CD14-positive monocyte (primary cell): ENCODE results near the gene FXR1. TPM values are rescaled to one million over a fixed set of nuclear protein-coding genes. Genes with fewer than 3 reads are reported as not detected.

Experiments used
- DNase-seq, 3 donors: peaks; one replicate each; pipeline ENCODE4 v3.0.0-alpha.2; 2011 to 2022
- H2AFZ ChIP-seq: 2 replicates; pipeline ENCODE4 v1.6.0; 2012; ENCODE audit warnings: mild to moderate bottlenecking, low read depth, low read length, inconsistent platforms; ENCODE audit not compliant: insufficient read depth, poor library complexity, severe bottlenecking
- H3K27ac ChIP-seq, 2 donors: 1 replicate in 1 of 2; 2 replicates in 1 of 2; pipeline ENCODE4 v1.5.1; 2012 to 2013; ENCODE audit warnings: low read length in 2 of 2, control low read depth in 1 of 2, inconsistent platforms in 1 of 2, low read depth in 1 of 2, mild to moderate bottlenecking in 1 of 2
- H3K27me3 ChIP-seq, 2 donors: one replicate each; pipeline versions ENCODE4 v1.6.0 to v1.6.1; 2011 to 2013; ENCODE audit warnings: low read length in 2 of 2; ENCODE audit not compliant: control insufficient read depth in 2 of 2, insufficient read depth in 2 of 2
- H3K36me3 ChIP-seq, 2 donors: replicated peaks in 1 of 2; 1 replicate in 1 of 2; 2 replicates in 1 of 2; pipeline versions ENCODE4 v1.5.1 to v1.6.1; 2012 to 2013; ENCODE audit warnings: low read length in 2 of 2, control low read depth in 1 of 2, inconsistent platforms in 1 of 2, mild to moderate bottlenecking in 1 of 2; ENCODE audit not compliant: insufficient read depth in 2 of 2, control insufficient read depth in 1 of 2
- H3K4me1 ChIP-seq, 2 donors: 1 replicate in 1 of 2; 2 replicates in 1 of 2; pipeline versions ENCODE4 v1.5.1 to v1.6.1; 2012 to 2013; ENCODE audit warnings: low read length in 2 of 2, control low read depth in 1 of 2, inconsistent platforms in 1 of 2, mild to moderate bottlenecking in 1 of 2, moderate library complexity in 1 of 2; ENCODE audit not compliant: insufficient read depth in 2 of 2, control insufficient read depth in 1 of 2
- H3K4me2 ChIP-seq: replicated peaks from 2 replicates; pipeline ENCODE3; 2012; ENCODE audit warnings: low read length, moderate library complexity, mild to moderate bottlenecking; ENCODE audit not compliant: poor library complexity, severe bottlenecking; ENCODE audit errors: extremely low read depth
- H3K4me3 ChIP-seq, 3 experiments: fragments of 200-600 bp in 1 of 3; sonication (generic) in 1 of 3; replicated peaks in 1 of 3; 1 replicate in 2 of 3; 2 replicates in 1 of 3; pipeline ENCODE4 v1.5.1; 2011 to 2013; ENCODE audit warnings: low read length in 3 of 3, mild to moderate bottlenecking in 3 of 3, control low read depth in 2 of 3, low read depth in 2 of 3, inconsistent platforms in 1 of 3, moderate library complexity in 1 of 3
- H3K79me2 ChIP-seq: 2 replicates; pipeline ENCODE4 v1.6.0; 2012; ENCODE audit warnings: mild to moderate bottlenecking, control low read depth, inconsistent platforms, low read length, moderate library complexity; ENCODE audit not compliant: insufficient read depth
- H3K9ac ChIP-seq: 2 replicates; pipeline ENCODE4 v1.6.0; 2017; ENCODE audit warnings: low read length, mild to moderate bottlenecking; ENCODE audit not compliant: insufficient read depth, poor library complexity, severe bottlenecking
- H3K9me3 ChIP-seq, 2 donors: replicated peaks in 1 of 2; 1 replicate in 1 of 2; 2 replicates in 1 of 2; pipeline versions ENCODE4 v1.5.1 to v1.6.1; 2012 to 2013; ENCODE audit warnings: low read length in 2 of 2, control low read depth in 1 of 2; ENCODE audit not compliant: control insufficient read depth in 1 of 2, insufficient read depth in 1 of 2
- H4K20me1 ChIP-seq: 2 replicates; pipeline ENCODE4 v1.6.0; 2012; ENCODE audit warnings: mild to moderate bottlenecking, low read length, control low read depth, moderate library complexity; ENCODE audit not compliant: insufficient read depth
- H3K27ac Mint-ChIP-seq, 7 donors: one replicate each; pipeline ENCODE4 v1.8.0; 2020; ENCODE audit warnings: mild to moderate bottlenecking in 7 of 7, mixed read lengths in 7 of 7, moderate library complexity in 6 of 7, inconsistent platforms in 2 of 7
- H3K27me3 Mint-ChIP-seq, 3 donors: one replicate each; pipeline ENCODE4 v1.8.0; 2021 to 2022; ENCODE audit warnings: low read depth in 3 of 3, mild to moderate bottlenecking in 3 of 3, mixed read lengths in 3 of 3, moderate library complexity in 3 of 3, inconsistent platforms in 1 of 3
- H3K36me3 Mint-ChIP-seq, 2 donors: one replicate each; pipeline ENCODE4 v1.8.0; 2020; ENCODE audit warnings: mixed read lengths in 2 of 2, inconsistent platforms in 1 of 2, mild to moderate bottlenecking in 1 of 2
- H3K4me1 Mint-ChIP-seq: one replicate; pipeline ENCODE4 v1.8.0; 2020; ENCODE audit warnings: mild to moderate bottlenecking, mixed read lengths
- H3K4me3 Mint-ChIP-seq, 2 donors: one replicate each; pipeline ENCODE4 v1.8.0; 2020; ENCODE audit warnings: mild to moderate bottlenecking in 2 of 2, mixed read lengths in 2 of 2, moderate library complexity in 1 of 2
- H3K9me3 Mint-ChIP-seq, 7 donors: one replicate each; pipeline ENCODE4 v1.8.0; 2020 to 2022; ENCODE audit warnings: mixed read lengths in 7 of 7, mild to moderate bottlenecking in 6 of 7, moderate library complexity in 6 of 7, inconsistent platforms in 2 of 7
- CTCF ChIP-seq: fragments of 200-600 bp; IDR thresholded peaks from one replicate; pipeline ENCODE4 v1.8.0; 2022; ENCODE audit warnings: antibody characterized with exemption, mild to moderate bottlenecking
- intact Hi-C, 2 donors: fragments of 100-400 bp; cut with micrococcal nuclease; formaldehyde crosslinking; loops; one replicate each; pipeline versions ENCODE4 v1.15.0 to v1.15.1; 2023
- polyA plus RNA-seq, 3 donors: library from polyadenylated mRNA; depleted of rRNA in 1 of 3; unstranded in 2 of 3; stranded (reverse) in 1 of 3; fragments of 300-500 nt in 2 of 3; fragments of >200 nt in 1 of 3; fragmentation: Illumina TruSeq in 2 of 3; gene quantifications; 1 replicate in 2 of 3; 2 replicates in 1 of 3; pipeline ENCODE4 v1.2.3, GENCODE V29; 2012 to 2021

FXR1 gene
- polyA plus RNA-seq, 3 donors, result 22.4 to 58.6 (median 32.3) TPM

GRCh38 chr3:181025204-181025603, 112.7 kb downstream of the FXR1 start:
- Histone ChIP-seq H3K27ac (no peak overlapping the region), H3K4me2 (no peak overlapping the region), H3K9me3 (peaks cover 8 to 12% of the 10 kb centered on the region in 2 donors), H3K79me2 (no peaks in the 10 kb centered on the region), H3K9ac (no peak overlapping the region), H3K4me1 (no peaks in the 10 kb centered on the region), H2AFZ (no peak overlapping the region), H4K20me1 (no peaks in the 10 kb centered on the region), H3K27me3 (no peaks in the 10 kb centered on the region), H3K36me3 (no peaks in the 10 kb centered on the region), H3K4me3 (no peak overlapping the region)
- Mint-ChIP-seq H3K4me1 (no peaks in the 10 kb centered on the region), H3K27ac (no peak overlapping the region), H3K36me3 (no peaks in the 10 kb centered on the region), H3K9me3 (peaks cover 0 to 22% (median 8%) of the 10 kb centered on the region in 7 donors), H3K27me3 (no peaks in the 10 kb centered on the region), H3K4me3 (no peak overlapping the region)
- no peak for DNase-seq
- intact Hi-C loops, result no loop called here
- TF ChIP-seq CTCF, result no peak

- intact Hi-C loops, result no loop called here
- Histone ChIP-seq H3K79me2 (no peaks in the 10 kb centered on the region), H3K36me3 (no peaks in the 10 kb centered on the region), H3K4me2 (no peak overlapping the region), H3K4me3 (no peak overlapping the region), H3K9me3 (peaks cover 5 to 10% of the 10 kb centered on the region in 2 donors), H2AFZ (no peak overlapping the region), H3K9ac (no peak overlapping the region), H3K27me3 (no peaks in the 10 kb centered on the region), H3K27ac (no peak overlapping the region), H3K4me1 (no peaks in the 10 kb centered on the region), H4K20me1 (no peaks in the 10 kb centered on the region)
- peaks cover 2 to 14% (median 8%) of the 10 kb centered on the region in 7 donors for H3K9me3 Mint-ChIP-seq
- no peak overlapping the region for H3K4me3 Mint-ChIP-seq
- TF ChIP-seq CTCF, result no peak
- DNase-seq, result no peak
- H3K27me3 Mint-ChIP-seq, result no peaks in the 10 kb centered on the region
- no peaks in the 10 kb centered on the region for H3K4me1 Mint-ChIP-seq
- no peak overlapping the region for H3K27ac Mint-ChIP-seq
- no peaks in the 10 kb centered on the region for H3K36me3 Mint-ChIP-seq
Observed at GRCh38 chr3:181030948-181031347, 118.5 kb downstream of the FXR1 start.

Other genes starting within 250 kb of the FXR1 start
- gene CCDC39, start 233.2 kb upstream of the FXR1 start, polyA plus RNA-seq, result not detected
- 10 to 100 TPM; 10.7 to 44.7 (median 44.0) TPM for gene DNAJC19, start 77.1 kb downstream of the FXR1 start, polyA plus RNA-seq